ENCODE measurements around the gene LRIG2. TPM values are rescaled to one million over a fixed set of nuclear protein-coding genes. Genes with fewer than 3 reads are reported as not detected.
"Not testable (repeated sequence)": the region's sequence is repeated elsewhere in the genome, so short reads cannot be mapped to it uniquely, and the experiment has no call there.

Gene LRIG2, protein sequence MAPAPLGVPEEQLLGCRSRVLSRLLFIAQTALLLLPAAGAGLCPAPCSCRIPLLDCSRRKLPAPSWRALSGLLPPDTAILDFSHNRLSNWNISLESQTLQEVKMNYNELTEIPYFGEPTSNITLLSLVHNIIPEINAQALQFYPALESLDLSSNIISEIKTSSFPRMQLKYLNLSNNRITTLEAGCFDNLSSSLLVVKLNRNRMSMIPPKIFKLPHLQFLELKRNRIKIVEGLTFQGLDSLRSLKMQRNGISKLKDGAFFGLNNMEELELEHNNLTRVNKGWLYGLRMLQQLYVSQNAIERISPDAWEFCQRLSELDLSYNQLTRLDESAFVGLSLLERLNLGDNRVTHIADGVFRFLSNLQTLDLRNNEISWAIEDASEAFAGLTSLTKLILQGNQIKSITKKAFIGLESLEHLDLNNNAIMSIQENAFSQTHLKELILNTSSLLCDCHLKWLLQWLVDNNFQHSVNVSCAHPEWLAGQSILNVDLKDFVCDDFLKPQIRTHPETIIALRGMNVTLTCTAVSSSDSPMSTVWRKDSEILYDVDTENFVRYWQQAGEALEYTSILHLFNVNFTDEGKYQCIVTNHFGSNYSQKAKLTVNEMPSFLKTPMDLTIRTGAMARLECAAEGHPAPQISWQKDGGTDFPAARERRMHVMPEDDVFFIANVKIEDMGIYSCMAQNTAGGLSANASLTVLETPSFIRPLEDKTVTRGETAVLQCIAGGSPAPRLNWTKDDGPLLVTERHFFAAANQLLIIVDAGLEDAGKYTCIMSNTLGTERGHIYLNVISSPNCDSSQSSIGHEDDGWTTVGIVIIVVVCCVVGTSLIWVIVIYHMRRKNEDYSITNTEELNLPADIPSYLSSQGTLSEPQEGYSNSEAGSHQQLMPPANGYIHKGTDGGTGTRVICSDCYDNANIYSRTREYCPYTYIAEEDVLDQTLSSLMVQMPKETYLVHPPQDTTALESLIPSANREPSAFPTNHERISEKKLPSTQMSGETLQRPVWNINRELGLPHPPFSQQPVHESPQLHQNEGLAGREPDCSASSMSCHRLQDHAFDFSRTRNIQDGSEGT
- total RNA-seq: 10 to 100 TPM in 2 of 10 donors, 1 to 10 TPM in 8; 7.8 to 11.3 (median 8.5) TPM
- 1 to 10 TPM; 3.0 to 4.8 TPM for polyA plus RNA-seq
- long read RNA-seq, donor 1, full-length matches to known transcripts: 5 of 7 reads
- long read RNA-seq, donor 1, partial matches to known transcripts: 2 of 7 reads
- long read RNA-seq, donor 1, other reads (novel, unspliced or antisense): 0 of 7 reads
- long read RNA-seq, donor 2, full-length matches to known transcripts: 7 of 11 reads
- long read RNA-seq, donor 2, partial matches to known transcripts: 2 of 11 reads
- long read RNA-seq, donor 2, other reads (novel, unspliced or antisense): 2 of 11 reads
- long read RNA-seq, donor 3, full-length matches to known transcripts: 9 of 25 reads
- long read RNA-seq, donor 3, partial matches to known transcripts: 9 of 25 reads
- long read RNA-seq, donor 3, other reads (novel, unspliced or antisense): 7 of 25 reads

DNA sequence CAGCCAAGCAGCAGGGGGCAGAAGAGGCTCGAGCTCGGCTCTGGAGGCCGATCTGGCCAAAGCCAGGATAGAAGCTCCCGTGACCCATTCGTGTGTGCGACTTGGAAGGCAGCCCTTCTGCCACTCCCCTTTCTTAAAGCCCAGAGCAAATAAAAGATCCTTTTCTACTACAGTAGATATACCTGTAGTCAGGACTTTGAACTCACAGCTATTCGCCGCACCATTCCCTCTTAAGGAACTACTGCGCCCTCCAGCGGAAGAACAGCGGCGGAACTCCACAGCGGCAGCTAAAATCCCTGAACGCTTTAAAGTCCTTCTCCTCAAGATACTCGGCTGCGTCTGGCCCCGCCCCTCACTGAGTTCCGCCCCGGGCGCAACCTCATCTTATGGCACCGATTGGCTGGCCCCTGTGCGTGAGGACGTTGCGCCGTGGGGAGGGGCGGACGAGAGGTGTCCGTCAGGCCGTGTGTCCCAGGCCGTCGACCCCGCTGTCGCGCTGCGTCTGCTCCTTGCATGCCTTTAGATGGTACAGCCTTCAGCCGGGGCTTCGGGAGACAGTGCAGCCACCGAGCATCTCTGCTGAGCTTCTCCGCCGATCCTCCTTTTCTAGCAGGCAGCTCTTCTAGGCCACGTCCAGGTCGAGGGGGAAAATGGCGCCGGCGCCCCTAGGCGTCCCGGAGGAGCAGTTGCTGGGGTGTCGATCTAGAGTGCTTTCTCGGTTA is at the start of gene LRIG2:
Gene LRIG2, plus strand, starts transcription at position 442 of the 722 bp plus-strand sequence. Its CDS starts 209 bp downstream, at position 651.
- Histone ChIP-seq H3K36me3 (peaks cover 0 to 20% (median 0%) of the 10 kb centered on the region in 9 donors), H3K9me3 (no peaks in the 10 kb centered on the region), H3K4me1 (peaks cover 0 to 47% (median 34%) of the 10 kb centered on the region in 9 donors), H3K27me3 (no peaks in the 10 kb centered on the region), H3K4me3 (peak within 1 kb of the TSS; percentile 64 to 94 (median 78)), H3K27ac (peak within 1 kb of the TSS; percentile 77 to 94 (median 92))
- DNase-seq (peak; percentile 98), ATAC-seq (peak; percentile 99 to 100 (median 100))
- TF ChIP-seq, protein P1, sequence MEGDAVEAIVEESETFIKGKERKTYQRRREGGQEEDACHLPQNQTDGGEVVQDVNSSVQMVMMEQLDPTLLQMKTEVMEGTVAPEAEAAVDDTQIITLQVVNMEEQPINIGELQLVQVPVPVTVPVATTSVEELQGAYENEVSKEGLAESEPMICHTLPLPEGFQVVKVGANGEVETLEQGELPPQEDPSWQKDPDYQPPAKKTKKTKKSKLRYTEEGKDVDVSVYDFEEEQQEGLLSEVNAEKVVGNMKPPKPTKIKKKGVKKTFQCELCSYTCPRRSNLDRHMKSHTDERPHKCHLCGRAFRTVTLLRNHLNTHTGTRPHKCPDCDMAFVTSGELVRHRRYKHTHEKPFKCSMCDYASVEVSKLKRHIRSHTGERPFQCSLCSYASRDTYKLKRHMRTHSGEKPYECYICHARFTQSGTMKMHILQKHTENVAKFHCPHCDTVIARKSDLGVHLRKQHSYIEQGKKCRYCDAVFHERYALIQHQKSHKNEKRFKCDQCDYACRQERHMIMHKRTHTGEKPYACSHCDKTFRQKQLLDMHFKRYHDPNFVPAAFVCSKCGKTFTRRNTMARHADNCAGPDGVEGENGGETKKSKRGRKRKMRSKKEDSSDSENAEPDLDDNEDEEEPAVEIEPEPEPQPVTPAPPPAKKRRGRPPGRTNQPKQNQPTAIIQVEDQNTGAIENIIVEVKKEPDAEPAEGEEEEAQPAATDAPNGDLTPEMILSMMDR (IDR thresholded peaks at IDR 0.05): peak; percentile 79 to 95 (median 88)
- WGBS, 2 donors: 0% methylated on average over 49 of the region's 49 CpGs
- intact Hi-C loops (cut with DNase I): loop anchor here in 8 of 10 donors (2.0 to 10.0 kb wide), 4 partner anchors 356 to 604 kb away; partner anchors contain the start of gene PPM1J (in 6 of the 8)

DNA sequence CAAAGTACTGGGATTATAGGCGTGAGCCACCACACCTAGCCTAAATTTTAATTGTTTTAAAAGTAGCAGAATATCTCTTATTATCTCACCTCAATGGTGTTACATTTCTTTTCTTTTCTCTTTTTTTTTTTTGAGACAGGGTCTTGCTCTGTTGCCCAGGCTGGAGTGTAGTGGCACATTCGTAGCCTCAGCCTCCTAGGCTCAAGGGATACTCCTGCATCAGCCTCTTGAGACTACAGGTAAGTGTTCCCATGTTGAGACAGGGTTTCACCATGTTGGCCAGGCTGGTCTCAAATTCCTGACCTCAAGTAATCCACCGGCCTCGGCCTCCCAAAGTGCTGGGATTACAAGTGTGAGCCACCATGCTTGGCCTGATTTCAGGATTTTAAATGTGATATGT is 49.7 kb upstream of the LRIG2 start:
- DNase-seq, H3K27me3 ChIP-seq, H3K27ac ChIP-seq, ATAC-seq, H3K4me3 ChIP-seq, H3K36me3 ChIP-seq, H3K9me3 ChIP-seq: not testable (repeated sequence)
- intact Hi-C loops (cut with DNase I): loop anchor here in 5 of 10 donors (10.0 kb wide), 2 partner anchors 59 to 69 kb away; partner anchors contain the start of gene SLC16A1 (in 4 of the 5)
- H3K4me1 ChIP-seq: peaks cover 0 to 21% (median 0%) of the 10 kb centered on the region in 9 donors
- WGBS, 2 donors: 98% methylated on average over 4 of the region's 4 CpGs

DNA sequence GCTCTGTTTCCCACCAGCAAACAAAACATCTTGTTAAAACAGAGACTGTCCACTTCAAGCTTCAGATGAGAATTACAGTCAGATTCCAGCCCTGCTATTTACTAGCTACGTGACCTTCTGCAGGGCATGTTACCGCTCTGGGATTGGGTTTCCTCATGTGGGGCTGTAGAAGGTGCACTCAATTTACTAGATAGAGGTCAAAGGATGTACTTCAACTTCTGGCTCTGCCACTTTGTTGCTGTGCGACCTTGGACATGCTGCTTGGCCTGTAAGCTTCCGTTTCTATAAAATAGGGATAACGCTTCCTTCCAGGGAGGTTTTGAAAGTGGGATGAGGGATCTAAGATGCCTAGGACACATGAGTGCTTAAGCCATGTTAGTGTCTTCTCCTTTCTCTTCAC is 46.0 kb upstream of the LRIG2 start:
- H3K36me3 ChIP-seq: no peaks in the 10 kb centered on the region
- no peak overlapping the region for H3K4me3 ChIP-seq
- H3K27ac ChIP-seq: peak overlapping the region in 9 of 10 donors; percentile 20 to 79 (median 42)
- peaks cover 0 to 32% (median 13%) of the 10 kb centered on the region in 9 donors for H3K4me1 ChIP-seq
- no peak for DNase-seq
- WGBS, 2 donors: 50 to 63% methylated on average over 5 of the region's 5 CpGs
- intact Hi-C loops (cut with DNase I): loop anchor here in 5 of 10 donors (10.0 kb wide), 2 partner anchors 62 to 72 kb away; partner anchors contain the start of gene SLC16A1 (in 4 of the 5)
- TF ChIP-seq, protein P1 (IDR thresholded peaks at IDR 0.05): no peak
- H3K27me3 ChIP-seq: no peaks in the 10 kb centered on the region
- peak in 5 of 8 donors; percentile 31 to 71 (median 46) for ATAC-seq
- H3K9me3 ChIP-seq: no peaks in the 10 kb centered on the region
